GM12801 (cell line): ENCODE results near the gene CENPN.

Source experiments
- TF ChIP-seq, protein P1 (sequence below): IDR thresholded peaks from one replicate; pipeline ENCODE4 v1.5.1; 2011; ENCODE audit warnings: control low read depth; ENCODE audit not compliant: insufficient read length; ENCODE audit errors: extremely low read depth

CENPN gene

DNA sequence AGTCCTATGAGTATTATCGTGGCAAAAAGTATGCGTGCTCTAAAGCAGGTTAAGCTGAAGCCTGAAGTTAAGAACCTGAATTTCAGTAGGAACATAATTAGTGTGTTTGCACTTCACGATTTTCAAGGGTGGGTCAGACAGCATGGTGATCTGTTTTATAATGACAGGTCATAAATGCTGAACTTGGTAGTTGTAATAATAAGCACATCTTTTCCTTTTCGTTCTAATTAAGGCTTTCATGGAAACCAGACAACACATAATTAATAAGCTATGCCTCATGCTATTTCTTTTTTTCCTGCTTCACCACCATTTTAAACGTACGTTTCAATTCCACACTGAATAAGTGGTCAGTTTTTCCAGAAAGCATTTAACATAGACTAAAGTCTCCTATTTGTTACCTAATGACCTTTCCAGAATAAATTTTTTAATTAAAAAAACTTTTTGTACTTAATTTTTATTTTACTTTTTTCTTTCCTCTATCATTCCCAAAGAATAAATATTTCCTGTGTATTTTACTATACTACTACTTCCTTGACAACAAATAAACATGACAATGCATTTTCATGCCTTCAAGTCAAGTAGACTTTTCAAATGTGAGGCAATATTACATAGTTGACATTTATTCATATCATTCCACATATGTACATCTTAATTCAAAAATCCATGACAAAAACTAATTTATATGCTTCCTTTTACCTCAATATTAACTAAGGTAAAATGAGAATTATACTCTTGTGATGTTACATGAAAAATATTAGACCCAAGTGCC, 22.7 kb upstream of the CENPN start:
- TF ChIP-seq, protein P1, sequence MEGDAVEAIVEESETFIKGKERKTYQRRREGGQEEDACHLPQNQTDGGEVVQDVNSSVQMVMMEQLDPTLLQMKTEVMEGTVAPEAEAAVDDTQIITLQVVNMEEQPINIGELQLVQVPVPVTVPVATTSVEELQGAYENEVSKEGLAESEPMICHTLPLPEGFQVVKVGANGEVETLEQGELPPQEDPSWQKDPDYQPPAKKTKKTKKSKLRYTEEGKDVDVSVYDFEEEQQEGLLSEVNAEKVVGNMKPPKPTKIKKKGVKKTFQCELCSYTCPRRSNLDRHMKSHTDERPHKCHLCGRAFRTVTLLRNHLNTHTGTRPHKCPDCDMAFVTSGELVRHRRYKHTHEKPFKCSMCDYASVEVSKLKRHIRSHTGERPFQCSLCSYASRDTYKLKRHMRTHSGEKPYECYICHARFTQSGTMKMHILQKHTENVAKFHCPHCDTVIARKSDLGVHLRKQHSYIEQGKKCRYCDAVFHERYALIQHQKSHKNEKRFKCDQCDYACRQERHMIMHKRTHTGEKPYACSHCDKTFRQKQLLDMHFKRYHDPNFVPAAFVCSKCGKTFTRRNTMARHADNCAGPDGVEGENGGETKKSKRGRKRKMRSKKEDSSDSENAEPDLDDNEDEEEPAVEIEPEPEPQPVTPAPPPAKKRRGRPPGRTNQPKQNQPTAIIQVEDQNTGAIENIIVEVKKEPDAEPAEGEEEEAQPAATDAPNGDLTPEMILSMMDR = no peak

DNA sequence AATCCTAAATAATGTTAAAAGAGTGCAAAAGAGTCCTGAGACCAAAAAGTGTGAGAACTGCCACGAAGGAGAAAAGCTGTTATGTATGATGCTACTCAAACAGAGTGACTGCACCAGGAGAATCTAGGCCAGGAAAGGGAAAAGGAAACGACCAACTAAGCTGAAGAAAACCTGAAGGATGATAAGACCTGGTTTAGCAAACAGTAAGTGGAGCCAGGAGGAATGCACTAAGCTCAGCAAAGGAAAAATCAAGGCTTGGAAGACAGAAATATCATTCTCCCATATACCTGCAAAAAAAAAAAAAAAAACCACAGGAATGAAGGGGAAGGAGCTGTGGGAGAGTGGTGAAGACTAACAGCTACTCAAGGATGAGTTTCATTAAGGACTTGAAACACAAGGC, 21.4 kb upstream of the CENPN start:
- TF ChIP-seq, protein P1 = no peak

- TF ChIP-seq, protein P1 = no peak
These were observed 20.5 kb upstream of the CENPN start for GRCh38 chr16:80986557-80986956.

DNA sequence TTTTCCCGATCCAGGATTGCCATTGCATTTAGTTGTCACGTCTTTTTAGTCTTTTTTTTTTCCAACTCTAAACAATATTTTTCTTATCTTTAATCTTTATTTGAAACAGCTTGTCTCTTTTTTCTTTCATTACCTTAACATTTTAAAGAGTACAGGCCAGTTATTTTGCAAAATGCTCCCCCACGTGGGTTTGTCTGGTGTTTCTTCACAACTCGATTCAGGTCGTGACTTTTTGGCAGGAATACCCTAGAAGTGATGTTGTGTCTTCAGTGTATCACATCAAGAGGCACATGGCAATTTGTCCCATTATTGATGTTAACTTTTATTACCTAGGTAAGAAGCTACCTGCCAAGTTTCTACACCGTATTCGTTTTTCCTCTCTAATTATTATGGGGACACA, 18.3 kb upstream of the CENPN start:
- TF ChIP-seq, protein P1 = no peak

GRCh38 chr16:80989801-80990200, 17.2 kb upstream of the CENPN start:
- TF ChIP-seq, protein P1 = no peak

GRCh38 chr16:80990577-80990976, 16.4 kb upstream of the CENPN start:
- TF ChIP-seq, protein P1 = no peak

- TF ChIP-seq, protein P1 = no peak
These were observed 16.0 kb upstream of the CENPN start for GRCh38 chr16:80990978-80991377.
